ENCODE results near the gene SYNPO. TPM values are rescaled to one million over a fixed set of nuclear protein-coding genes. Genes with fewer than 3 reads are reported as not detected.
A peak's percentile ranks its signal among the peaks of the same experiment; 100 is the strongest.

SYNPO gene
- total RNA-seq, 2 donors from 2014 or later = 32.4 to 62.9 TPM

GRCh38 chr5:150636391-150637244, 3.8 kb upstream of the SYNPO start:
- H3K4me3 ChIP-seq = no peak overlapping the region
- no peaks in the 10 kb centered on the region for H3K27me3 ChIP-seq
- H3K27ac ChIP-seq = no peak overlapping the region
- no peaks in the 10 kb centered on the region for H3K9me3 ChIP-seq
- no peak for TF ChIP-seq CTCF (IDR thresholded peaks at IDR 0.05)
- no peak overlapping the region for H3K9ac ChIP-seq (ENCODE audit: low read depth in 2 of 2, low read length in 2 of 2)
- H3K36me3 ChIP-seq = no peaks in the 10 kb centered on the region
- peak; percentile 73 for DNase-seq
- no peaks in the 10 kb centered on the region for H3K4me1 ChIP-seq
- intact Hi-C loops (cut with DNase I) = no loop called here

GRCh38 chr5:150637245-150638052, 3.0 kb upstream of the SYNPO start:
- no peak overlapping the region for H3K27ac ChIP-seq
- H3K27me3 ChIP-seq = no peaks in the 10 kb centered on the region
- H3K9ac ChIP-seq (ENCODE audit: low read depth in 2 of 2, low read length in 2 of 2) = no peak overlapping the region
- no peak overlapping the region for H3K4me3 ChIP-seq
- no peak for DNase-seq
- no peaks in the 10 kb centered on the region for H3K9me3 ChIP-seq
- no peaks in the 10 kb centered on the region for H3K36me3 ChIP-seq
- no peak for TF ChIP-seq CTCF (IDR thresholded peaks at IDR 0.05)
- H3K4me1 ChIP-seq = no peaks in the 10 kb centered on the region
- intact Hi-C loops (cut with DNase I) = no loop called here

GRCh38 chr5:150638053-150638444, 2.4 kb upstream of the SYNPO start:
- no peak for DNase-seq
- intact Hi-C loops (cut with DNase I) = no loop called here
- Histone ChIP-seq H3K4me3 (no peak overlapping the region), H3K27ac (no peak overlapping the region), H3K4me1 (no peaks in the 10 kb centered on the region), H3K9me3 (no peaks in the 10 kb centered on the region), H3K27me3 (no peaks in the 10 kb centered on the region), H3K9ac (ENCODE audit: low read depth in 2 of 2, low read length in 2 of 2) (no peak overlapping the region), H3K36me3 (no peaks in the 10 kb centered on the region)
- no peak for TF ChIP-seq CTCF (IDR thresholded peaks at IDR 0.05)

GRCh38 chr5:150638488-150639376, 1.7 kb upstream of the SYNPO start:
- no peak for TF ChIP-seq CTCF (IDR thresholded peaks at IDR 0.05)
- Histone ChIP-seq H3K36me3 (no peaks in the 10 kb centered on the region), H3K4me1 (no peaks in the 10 kb centered on the region), H3K9ac (ENCODE audit: low read depth in 2 of 2, low read length in 2 of 2) (no peak overlapping the region), H3K27ac (peak overlapping the region; percentile 17), H3K4me3 (no peak overlapping the region), H3K27me3 (no peaks in the 10 kb centered on the region), H3K9me3 (no peaks in the 10 kb centered on the region)
- intact Hi-C loops (cut with DNase I) = no loop called here
- no peak for DNase-seq

- no peak overlapping the region for H3K4me3 ChIP-seq
- DNase-seq = no peak
- H3K9me3 ChIP-seq = no peaks in the 10 kb centered on the region
- intact Hi-C loops (cut with DNase I) = no loop called here
- no peaks in the 10 kb centered on the region for H3K4me1 ChIP-seq
- no peak overlapping the region for H3K9ac ChIP-seq (ENCODE audit: low read depth in 2 of 2, low read length in 2 of 2)
- H3K27ac ChIP-seq = peak overlapping the region; percentile 17
- H3K36me3 ChIP-seq = no peaks in the 10 kb centered on the region
- H3K27me3 ChIP-seq = no peaks in the 10 kb centered on the region
- no peak for TF ChIP-seq CTCF (IDR thresholded peaks at IDR 0.05)
Measured at GRCh38 chr5:150639377-150639692, 1.1 kb upstream of the SYNPO start.

Data from colonic mucosa (tissue), 4 donors.